Neural progenitor cell (in vitro differentiated cells): ENCODE results near the gene GPHN. TPM values are rescaled to one million over a fixed set of nuclear protein-coding genes. Genes with fewer than 3 reads are reported as not detected.

Experiments used
- DNase-seq: peaks from one replicate; pipeline ENCODE4 v3.0.0-alpha.2; 2016; ENCODE audit warnings: low spot score
- H2AFZ ChIP-seq: fragments of 200-600 bp; sonication (generic); replicated peaks from 2 replicates; pipeline ENCODE4 v1.6.1; 2016; ENCODE audit warnings: antibody characterized with exemption
- H3F3A ChIP-seq: fragments of 200-600 bp; sonication (generic); 2 replicates; pipeline ENCODE4 v1.6.1; 2016; ENCODE audit warnings: antibody characterized with exemption, low read depth
- H3K27ac ChIP-seq: fragments of 200-600 bp; sonication (generic); 2 replicates; pipeline ENCODE4 v1.5.1; 2016; ENCODE audit warnings: mild to moderate bottlenecking
- H3K27me3 ChIP-seq: fragments of 200-600 bp; sonication (generic); 2 replicates; pipeline ENCODE4 v1.6.1; 2016; ENCODE audit warnings: mild to moderate bottlenecking, moderate library complexity
- H3K36me3 ChIP-seq: fragments of 200-600 bp; sonication (generic); 2 replicates; pipeline ENCODE4 v1.5.1; 2016
- H3K4me1 ChIP-seq: fragments of 200-600 bp; sonication (generic); 2 replicates; pipeline ENCODE4 v1.6.1; 2016; ENCODE audit warnings: mixed run types
- H3K4me2 ChIP-seq: fragments of 200-600 bp; sonication (generic); 2 replicates; pipeline ENCODE4 v1.6.1; 2016
- H3K4me3 ChIP-seq: fragments of 200-600 bp; sonication (generic); 2 replicates; pipeline ENCODE4 v1.5.1; 2016
- H3K79me2 ChIP-seq: fragments of 200-600 bp; sonication (generic); 2 replicates; pipeline ENCODE4 v1.6.1; 2016; ENCODE audit warnings: low read depth
- H3K9ac ChIP-seq: fragments of 200-600 bp; sonication (generic); 2 replicates; pipeline ENCODE4 v1.6.1; 2016
- H3K9me3 ChIP-seq: fragments of 200-600 bp; sonication (generic); 2 replicates; pipeline ENCODE4 v1.5.1; 2016; ENCODE audit warnings: low read depth
- H4K20me1 ChIP-seq: fragments of 200-600 bp; sonication (generic); 2 replicates; pipeline ENCODE4 v1.6.1; 2016; ENCODE audit warnings: low read depth
- H3K27ac Mint-ChIP-seq: 3 replicates; pipeline ENCODE4 v1.8.0; 2021; ENCODE audit warnings: mixed read lengths
- H3K27me3 Mint-ChIP-seq: 2 replicates; pipeline ENCODE4 v1.8.0; 2022; ENCODE audit warnings: low read depth, mild to moderate bottlenecking, inconsistent platforms, moderate library complexity, mixed read lengths; ENCODE audit not compliant: insufficient read depth
- H3K36me3 Mint-ChIP-seq: 3 replicates; pipeline ENCODE4 v1.8.0; 2021; ENCODE audit warnings: mixed read lengths
- H3K4me1 Mint-ChIP-seq: 3 replicates; pipeline ENCODE4 v1.8.0; 2021; ENCODE audit warnings: mixed read lengths
- H3K4me3 Mint-ChIP-seq: 3 replicates; pipeline ENCODE4 v1.8.0; 2021; ENCODE audit warnings: mild to moderate bottlenecking, moderate library complexity, mixed read lengths
- H3K9me3 Mint-ChIP-seq: 3 replicates; pipeline ENCODE4 v1.8.0; 2020; ENCODE audit warnings: mixed read lengths
- EZH2 ChIP-seq: fragments of 200-600 bp; sonication (generic); IDR thresholded peaks from 2 replicates; pipeline ENCODE4 v1.6.1; 2017; ENCODE audit warnings: antibody characterized with exemption, mild to moderate bottlenecking, moderate library complexity
- EZH2phosphoT487 ChIP-seq: fragments of 200-600 bp; sonication (generic); IDR thresholded peaks from 2 replicates; pipeline ENCODE4 v1.6.1; 2017; ENCODE audit warnings: antibody characterized with exemption
- total RNA-seq: library from RNA; depleted of rRNA; stranded (reverse); fragments of >200 nt; gene quantifications from 2 replicates; pipeline ENCODE4 v1.2.3, GENCODE V29; 2015; ENCODE audit warnings: low replicate concordance
- TF ChIP-seq, protein P1 (sequence below): fragments of 200-600 bp; sonication (generic); IDR thresholded peaks from 2 replicates; pipeline ENCODE4 v1.5.1; 2017; ENCODE audit warnings: antibody characterized with exemption, mild to moderate bottlenecking

The GPHN gene
- total RNA-seq, 1 donor from 2014 or later: 42.9 TPM

DNA sequence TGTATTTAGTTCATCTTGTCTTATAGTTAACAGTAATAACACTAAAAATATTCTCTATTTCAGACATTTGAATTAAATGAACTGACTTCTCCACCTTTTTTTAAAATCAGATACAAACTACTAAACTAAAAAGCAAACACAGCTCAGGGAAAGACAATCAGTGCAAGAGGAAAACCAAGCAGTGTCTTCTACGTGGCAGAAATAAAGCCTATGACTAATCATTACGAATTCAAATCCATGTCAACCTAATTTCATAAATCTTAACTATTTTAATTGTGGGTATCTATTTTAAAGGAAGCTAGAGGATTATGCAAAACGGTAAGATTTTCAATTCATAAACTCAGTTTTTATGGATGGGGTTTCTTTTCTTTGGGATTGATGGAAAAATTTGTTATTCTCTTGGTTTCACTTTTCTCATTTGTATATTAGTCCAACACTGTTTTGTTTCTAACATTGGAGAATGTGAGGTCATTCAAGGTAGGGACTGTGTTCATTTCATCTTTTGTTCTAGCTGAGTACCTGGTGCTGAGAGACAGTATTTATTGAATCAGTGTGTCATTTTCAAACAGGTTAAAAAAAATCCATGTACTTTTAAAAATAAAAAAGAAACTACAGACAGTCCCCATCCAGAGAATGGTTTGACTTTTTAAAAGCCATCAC is 720.5 kb downstream of the GPHN start:
- Mint-ChIP-seq H3K27ac (no peak overlapping the region), H3K4me1 (peaks cover 3% of the 10 kb centered on the region), H3K4me3 (no peak overlapping the region), H3K36me3 (no peaks in the 10 kb centered on the region), H3K27me3 (peaks cover 2% of the 10 kb centered on the region), H3K9me3 (no peaks in the 10 kb centered on the region)
- H4K20me1 ChIP-seq: no peaks in the 10 kb centered on the region
- no peak for DNase-seq
- H3K27ac ChIP-seq: no peak overlapping the region
- H3K36me3 ChIP-seq: no peaks in the 10 kb centered on the region
- H2AFZ ChIP-seq: no peak overlapping the region
- H3K79me2 ChIP-seq: no peaks in the 10 kb centered on the region
- H3K4me3 ChIP-seq: no peak overlapping the region
- no peaks in the 10 kb centered on the region for H3K9me3 ChIP-seq
- TF ChIP-seq EZH2: no peak
- TF ChIP-seq EZH2phosphoT487: no peak
- TF ChIP-seq, protein P1, sequence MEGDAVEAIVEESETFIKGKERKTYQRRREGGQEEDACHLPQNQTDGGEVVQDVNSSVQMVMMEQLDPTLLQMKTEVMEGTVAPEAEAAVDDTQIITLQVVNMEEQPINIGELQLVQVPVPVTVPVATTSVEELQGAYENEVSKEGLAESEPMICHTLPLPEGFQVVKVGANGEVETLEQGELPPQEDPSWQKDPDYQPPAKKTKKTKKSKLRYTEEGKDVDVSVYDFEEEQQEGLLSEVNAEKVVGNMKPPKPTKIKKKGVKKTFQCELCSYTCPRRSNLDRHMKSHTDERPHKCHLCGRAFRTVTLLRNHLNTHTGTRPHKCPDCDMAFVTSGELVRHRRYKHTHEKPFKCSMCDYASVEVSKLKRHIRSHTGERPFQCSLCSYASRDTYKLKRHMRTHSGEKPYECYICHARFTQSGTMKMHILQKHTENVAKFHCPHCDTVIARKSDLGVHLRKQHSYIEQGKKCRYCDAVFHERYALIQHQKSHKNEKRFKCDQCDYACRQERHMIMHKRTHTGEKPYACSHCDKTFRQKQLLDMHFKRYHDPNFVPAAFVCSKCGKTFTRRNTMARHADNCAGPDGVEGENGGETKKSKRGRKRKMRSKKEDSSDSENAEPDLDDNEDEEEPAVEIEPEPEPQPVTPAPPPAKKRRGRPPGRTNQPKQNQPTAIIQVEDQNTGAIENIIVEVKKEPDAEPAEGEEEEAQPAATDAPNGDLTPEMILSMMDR: no peak
- no peaks in the 10 kb centered on the region for H3K4me1 ChIP-seq
- no peak overlapping the region for H3K9ac ChIP-seq
- H3F3A ChIP-seq: no peaks in the 10 kb centered on the region
- no peak overlapping the region for H3K4me2 ChIP-seq
- no peaks in the 10 kb centered on the region for H3K27me3 ChIP-seq

Other genes with a start within 250 kb of the GPHN start
- not detected in 2 replicates for gene CCDC196, start 21.8 kb upstream of the GPHN start, total RNA-seq